GM12878 (cell line): ENCODE data around the gene OGFOD2. TPM values are rescaled to one million over a fixed set of nuclear protein-coding genes. Genes with fewer than 3 reads are reported as not detected.

Source experiments
- ATAC-seq: fragments of 200-7000 bp; cut with Tn5 transposase; 3 replicates; pipeline ENCODE4 v1.9.1; 2020; ENCODE audit warnings: mild to moderate bottlenecking, moderate library complexity
- BruUV-seq: library from RNA; stranded (reverse); fragments of 400-500 nt; replicated peaks from 2 replicates; lab custom pipeline; 2021; lab: Mats Ljungman, UMichigan
- CTCF ChIA-PET: fragments of 300-600 bp; sonication (Branson Sonifier 250); formaldehyde crosslinking; extraction: SDS; loops from one replicate; lab custom pipeline; 2021; ENCODE audit warnings: inconsistent platforms; lab: Yijun Ruan, JAX
- POLR2A ChIA-PET: fragments of 350-600 bp; formaldehyde crosslinking; extraction: SDS; loops from one replicate; lab custom pipeline; 2021; ENCODE audit warnings: inconsistent platforms; lab: Charles Lee
- RAD21 ChIA-PET: fragments of 300-600 bp; sonication (Branson Sonifier 250); formaldehyde crosslinking; loops from one replicate; lab custom pipeline; 2023; ENCODE audit warnings: antibody characterized with exemption; ENCODE audit not compliant: unreplicated experiment; lab: Charles Lee
- SMC1A ChIA-PET: fragments of 300-600 bp; sonication (Branson Sonifier 250); formaldehyde crosslinking; loops from one replicate; lab custom pipeline; 2023; ENCODE audit not compliant: unreplicated experiment, uncharacterized antibody; lab: Charles Lee
- DNase-seq: peaks from one replicate; pipeline ENCODE4 v3.0.0-alpha.2; 2011; ENCODE audit warnings: low read depth, low spot score
- FAIRE-seq: peaks from 3 replicates; lab custom pipeline; 2011; peaks lifted over from hg19 to GRCh38; lab: Jason Lieb, UNC
- H2AFZ ChIP-seq: 2 replicates; pipeline ENCODE4 v1.6.0; 2011; ENCODE audit warnings: low read depth, low read length, control low read depth; ENCODE audit not compliant: control insufficient read depth
- H3K27ac ChIP-seq: 2 replicates; pipeline ENCODE4 v1.5.1; 2011; ENCODE audit warnings: control low read depth; ENCODE audit not compliant: control insufficient read depth, insufficient read depth
- H3K27me3 ChIP-seq, 2 experiments: replicated peaks in 1 of 2; 2 replicates each; pipeline versions ENCODE4 v1.6.0 to v1.6.1; 2011; ENCODE audit warnings: low read length in 1 of 2; ENCODE audit not compliant: control insufficient read depth in 2 of 2, insufficient read depth in 2 of 2
- H3K36me3 ChIP-seq, 2 experiments: 2 replicates each; pipeline ENCODE4 v1.5.1; 2011; ENCODE audit warnings: low read length in 1 of 2; ENCODE audit not compliant: control insufficient read depth in 2 of 2, insufficient read depth in 2 of 2
- H3K4me1 ChIP-seq: 2 replicates; pipeline ENCODE4 v1.6.1; 2011; ENCODE audit warnings: mild to moderate bottlenecking, low read length, moderate library complexity, mixed read lengths; ENCODE audit not compliant: control insufficient read depth, insufficient read depth
- H3K4me2 ChIP-seq: 2 replicates; pipeline ENCODE4 v1.6.0; 2011; ENCODE audit warnings: control low read depth; ENCODE audit not compliant: control insufficient read depth, insufficient read depth
- H3K4me3 ChIP-seq: fragments of 200-600 bp; sonication (generic); 2 replicates; pipeline ENCODE4 v1.5.1; 2016
- H3K79me2 ChIP-seq: 2 replicates; pipeline ENCODE4 v1.6.0; 2011; ENCODE audit warnings: low read length; ENCODE audit not compliant: control insufficient read depth, insufficient read depth
- H3K9ac ChIP-seq: 2 replicates; pipeline ENCODE4 v1.8.0; 2011; ENCODE audit warnings: low read length, control low read depth, mixed read lengths; ENCODE audit not compliant: control insufficient read depth, insufficient read depth
- H3K9me3 ChIP-seq: replicated peaks from 3 replicates; pipeline ENCODE4 v1.5.1; 2011; ENCODE audit warnings: mild to moderate bottlenecking, low read length; ENCODE audit not compliant: control insufficient read depth, insufficient read depth
- H4K20me1 ChIP-seq: 2 replicates; pipeline ENCODE4 v1.6.0; 2011; ENCODE audit not compliant: control insufficient read depth, insufficient read depth
- BRCA1 ChIP-seq: IDR thresholded peaks from 2 replicates; pipeline ENCODE4 v1.6.1; 2011; ENCODE audit warnings: low read depth, low read length, improper control_type of control experiment
- EP300 ChIP-seq, 2 experiments: fragments of 150-350 bp in 1 of 2; IDR thresholded peaks; 2 replicates each; pipeline ENCODE4 v1.6.1; 2011 to 2012; ENCODE audit warnings: low read depth in 2 of 2, low read length in 2 of 2, borderline replicate concordance in 1 of 2, improper control_type of control experiment in 1 of 2, inconsistent platforms in 1 of 2; ENCODE audit not compliant: control insufficient read depth in 1 of 2
- KAT2A ChIP-seq: conservative IDR thresholded peaks from 2 replicates; pipeline ENCODE4 v1.6.1; 2011; ENCODE audit warnings: low read depth, low read length; ENCODE audit not compliant: control insufficient read depth
- KLF5 ChIP-seq: fragments of 450-650 bp; IDR thresholded peaks from 2 replicates; pipeline ENCODE4 v1.6.1; 2014; ENCODE audit warnings: mild to moderate bottlenecking; ENCODE audit not compliant: partially characterized antibody
- NR2C2 ChIP-seq: IDR thresholded peaks from 2 replicates; pipeline ENCODE4 v1.6.1; 2011; ENCODE audit warnings: borderline replicate concordance, low read depth; ENCODE audit not compliant: control insufficient read depth, insufficient read length
- RELA ChIP-seq: fragments of 450-650 bp; IDR thresholded peaks from 2 replicates; pipeline ENCODE4 v1.8.0; 2014; ENCODE audit warnings: borderline replicate concordance; ENCODE audit not compliant: partially characterized antibody
- SREBF1 ChIP-seq: IDR thresholded peaks from 2 replicates; pipeline ENCODE4 v1.6.1; 2012; ENCODE audit warnings: mild to moderate bottlenecking, low read length
- ZNF622 ChIP-seq: fragments of 450-650 bp; IDR thresholded peaks from 2 replicates; pipeline ENCODE4 v1.6.1; 2017; ENCODE audit warnings: mild to moderate bottlenecking, inconsistent platforms
- WGBS: methylation state at CpG from one replicate; pipeline ENCODE4 v1.1.6; 2016; ENCODE audit warnings: low lambda C conversion rate; ENCODE audit not compliant: insufficient replicate concordance, insufficient coverage; ENCODE audit errors: missing lambda C conversion rate; 5-methylcytosine and 5-hydroxymethylcytosine counted together
- in situ Hi-C: fragments of 300-500 bp; cut with MboI; formaldehyde crosslinking; loops from 9 replicates; pipeline ENCODE4 v1.14.3; 2018; ENCODE audit warnings: mixed read lengths
- intact Hi-C: fragments of 100-400 bp; cut with micrococcal nuclease; formaldehyde crosslinking; loops from one replicate; pipeline ENCODE4 v1.14.2; 2022; ENCODE audit not compliant: unreplicated experiment
- polyA plus RNA-seq, 11 experiments: library from polyadenylated mRNA; depleted of rRNA in 4 of 11; unstranded in 6 of 11; stranded (reverse) in 5 of 11; fragments of >200 nt; fragmentation: Nextera tagmentation in 4 of 11; fragmentation: Illumina TruSeq in 1 of 11; extraction: Ambion mirVana in 4 of 11; extraction: Trizol in 1 of 11; gene quantifications; 1 replicate in 1 of 11; 2 replicates in 10 of 11; pipeline versions ENCODE4 v1.2.1 to v1.2.3, GENCODE V29; 2011 to 2016; ENCODE audit warnings: inconsistent platforms in 2 of 11, missing spikeins in 2 of 11, low read depth in 1 of 11
- total RNA-seq, 4 experiments: library from RNA; depleted of rRNA in 3 of 4; stranded (reverse); fragments of >200 nt in 3 of 4; fragmentation: Illumina TruSeq in 1 of 4; extraction: Trizol in 1 of 4; gene quantifications; 2 replicates each; pipeline versions ENCODE4 v1.2.1 to v1.2.3, GENCODE V29; 2013 to 2021

OGFOD2 gene
- total and polyA plus RNA-seq, 10 of the 15 experiments (the other 5 are each of a cell fraction or from before 2014, with no cell fraction given): 0.93 to 29.2 (median 16.3) TPM

DNA sequence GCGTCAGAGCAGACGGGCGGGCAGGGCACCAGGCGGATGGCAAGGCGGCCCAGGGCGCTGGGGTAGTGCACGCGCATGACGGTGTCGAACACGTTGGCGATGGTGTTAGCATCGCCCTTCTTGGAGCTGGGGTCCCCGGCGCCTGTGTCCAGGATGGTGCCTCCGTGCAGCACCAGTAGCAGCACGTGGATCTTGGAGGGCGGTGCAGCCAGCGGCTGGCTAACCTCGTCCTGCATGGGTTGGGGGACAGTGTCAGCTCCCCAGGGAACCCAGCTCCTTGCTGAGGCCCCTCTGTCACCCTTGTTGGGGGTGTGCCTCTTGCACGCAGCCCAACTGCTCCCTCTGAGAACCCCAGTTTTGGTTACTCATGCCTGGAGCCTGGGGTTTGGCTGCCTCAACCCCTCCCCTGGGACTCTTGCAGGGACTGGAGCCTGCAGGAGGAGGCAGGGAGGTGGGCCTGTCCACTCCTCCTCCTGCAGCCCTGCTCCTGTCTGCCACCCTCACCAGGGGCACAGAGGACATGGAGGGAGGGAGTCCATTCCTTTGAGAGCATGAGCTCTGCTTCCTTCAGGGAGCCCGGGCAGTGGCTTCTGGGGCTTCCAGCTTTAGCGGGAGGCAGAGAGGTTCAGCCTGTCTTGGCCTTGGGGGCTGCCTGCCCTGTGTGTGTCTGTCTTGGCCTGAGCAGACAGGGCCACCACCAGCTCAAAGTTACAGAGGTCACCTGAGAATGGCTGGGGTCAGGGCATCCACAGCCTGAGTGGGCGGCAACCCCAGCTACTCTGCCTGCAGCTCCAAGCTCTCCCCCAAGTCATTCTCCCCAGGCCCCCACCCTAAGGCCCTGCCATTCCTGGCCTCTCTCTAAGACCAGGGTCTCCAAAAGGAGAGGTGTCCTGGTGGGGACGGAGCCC lies 22.6 kb downstream of the OGFOD2 start:
- H3K4me3 ChIP-seq: no peak overlapping the region
- TF ChIP-seq KLF5 (no peak), EP300 (IDR thresholded peaks at IDR 0.05; ENCODE audit: borderline replicate concordance in 1 of 2, control insufficient read depth in 1 of 2, low read depth in 2 of 2, low read length in 2 of 2) (no peak), RELA (no peak), KAT2A (no peak), BRCA1 (no peak), NR2C2 (no peak), ZNF622 (no peak), SREBF1 (no peak)
- TF ChIP-seq, all 136 proteins: peak for 0
- Histone ChIP-seq H3K4me1 (peaks cover 9% of the 10 kb centered on the region), H3K4me2 (no peak overlapping the region), H4K20me1 (no peaks in the 10 kb centered on the region), H3K79me2 (no peaks in the 10 kb centered on the region), H3K27me3 (no peaks in the 10 kb centered on the region; a peak in 1 of 4 replicates), H2AFZ (no peak overlapping the region), H3K9me3 (no peaks in the 10 kb centered on the region), H3K36me3 (no peaks in the 10 kb centered on the region), H3K27ac (no peak overlapping the region), H3K9ac (no peak overlapping the region)
- 79% methylated on average over 25 of the region's 25 CpGs for WGBS
- in situ Hi-C loops (no loop called here), intact Hi-C loops (no loop called here)
- POLR2A ChIA-PET: no interaction called here
- no peak for FAIRE-seq
- SMC1A ChIA-PET: no interaction called here
- CTCF ChIA-PET: no interaction called here
- RAD21 ChIA-PET: no interaction called here
- no peak for ATAC-seq
- no peak for DNase-seq
- BruUV-seq: no TSS peak
